Activated CD8-positive, alpha-beta memory T cell treated with anti-CD3 and anti-CD28 coated beads for 36 hours (primary cell): Measurements from ENCODE around the gene NCOA3. TPM values are rescaled to one million over a fixed set of nuclear protein-coding genes. Genes with fewer than 3 reads are reported as not detected.

Experiments used
- CTCF ChIA-PET: fragments of 350-600 bp; sonication (Branson Sonifier 250); formaldehyde crosslinking; loops from one replicate; lab custom pipeline; 2021; ENCODE audit warnings: antibody characterized with exemption; lab: Charles Lee
- POLR2A ChIA-PET: fragments of 350-600 bp; sonication (Branson Sonifier 250); formaldehyde crosslinking; loops from one replicate; lab custom pipeline; 2021; ENCODE audit warnings: antibody characterized with exemption; lab: Charles Lee
- total RNA-seq, 2 experiments: library from RNA; stranded (reverse); gene quantifications; one replicate each; pipeline ENCODE4 v1.2.3, GENCODE V29; 2021

NCOA3 gene
- total RNA-seq, 2 experiments from 2014 or later = 77.1 to 86.2 TPM

- ChIA-PET CTCF (interaction anchor here (0.6 kb wide), 2 partner anchors 407 to 1306 kb away, joined by 3 to 6 read pairs; no protein-coding TSS in a partner anchor), POLR2A (no interaction called here)
Observed at GRCh38 chr20:47598911-47599744, 97.4 kb downstream of the NCOA3 start.

GRCh38 chr20:47600967-47601547, 99.4 kb downstream of the NCOA3 start:
- ChIA-PET POLR2A (interaction anchor here (0.6 kb wide), 1 partner anchor 20 kb away, joined by 4 read pairs; no protein-coding TSS in a partner anchor), CTCF (no interaction called here)

GRCh38 chr20:47603260-47603659, 101.6 kb downstream of the NCOA3 start:
- ChIA-PET CTCF (interaction anchor here (0.7 kb wide), 1 partner anchor 41 kb away, joined by 3 read pairs; no protein-coding TSS in a partner anchor), POLR2A (no interaction called here)

GRCh38 chr20:47605673-47606413, 104.2 kb downstream of the NCOA3 start:
- CTCF ChIA-PET = no interaction called here
- POLR2A ChIA-PET = no interaction called here

- CTCF ChIA-PET = no interaction called here
- POLR2A ChIA-PET = no interaction called here
Observed at GRCh38 chr20:47606414-47606982, 104.8 kb downstream of the NCOA3 start.

- ChIA-PET POLR2A (no interaction called here), CTCF (no interaction called here)
Observed at GRCh38 chr20:47606983-47607613, 105.4 kb downstream of the NCOA3 start.

GRCh38 chr20:47609001-47609400, 107.3 kb downstream of the NCOA3 start:
- ChIA-PET CTCF (interaction anchor here (1.2 to 1.5 kb wide), 2 partner anchors 12 to 62 kb away, joined by 3 to 4 read pairs; no protein-coding TSS in a partner anchor), POLR2A (interaction anchor here (0.6 kb wide), 1 partner anchor 48 kb away, joined by 16 read pairs; no protein-coding TSS in a partner anchor)

GRCh38 chr20:47610247-47610944, 108.7 kb downstream of the NCOA3 start:
- ChIA-PET CTCF (interaction anchor here (1.3 to 1.5 kb wide), 3 partner anchors 108 to 226 kb away, joined by 3 to 8 read pairs (median 6); partner anchors contain the start of gene NCOA3), POLR2A (interaction anchor here (0.6 to 1.9 kb wide), 2 partner anchors 109 to 144 kb away, joined by 4 to 5 read pairs; partner anchors contain the start of gene NCOA3)

GRCh38 chr20:47610945-47611250, 109.2 kb downstream of the NCOA3 start:
- POLR2A ChIA-PET = interaction anchor here (0.6 to 1.9 kb wide), 2 partner anchors 109 to 144 kb away, joined by 4 to 5 read pairs; partner anchors contain the start of gene NCOA3

GRCh38 chr20:47611785-47612184, 110.1 kb downstream of the NCOA3 start:
- POLR2A ChIA-PET = no interaction called here
- CTCF ChIA-PET = no interaction called here

More at GRCh38 chr20:47610945-47611250, 109.2 kb downstream of the NCOA3 start:
- CTCF ChIA-PET = interaction anchor here (1.3 to 1.5 kb wide), 3 partner anchors 108 to 227 kb away, joined by 3 to 8 read pairs (median 6); partner anchors contain the start of gene NCOA3

GRCh38 chr20:47612670-47613069, 111.0 kb downstream of the NCOA3 start:
- ChIA-PET CTCF (interaction anchor here (0.6 to 1.2 kb wide), 3 partner anchors 170 to 339 kb away, joined by 3 to 5 read pairs (median 3); no protein-coding TSS in a partner anchor), POLR2A (no interaction called here)

- POLR2A ChIA-PET = no interaction called here
- CTCF ChIA-PET = interaction anchor here (0.8 to 1.8 kb wide), 3 partner anchors 231 to 342 kb away, joined by 3 to 6 read pairs (median 3); no protein-coding TSS in a partner anchor
Observed at GRCh38 chr20:47614703-47615309, 113.1 kb downstream of the NCOA3 start.

GRCh38 chr20:47618479-47618878, 116.8 kb downstream of the NCOA3 start:
- POLR2A ChIA-PET = interaction anchor here (0.8 kb wide), 1 partner anchor 262 kb away, joined by 3 read pairs; the partner anchor contains the start of gene ZMYND8
- CTCF ChIA-PET = no interaction called here

GRCh38 chr20:47620808-47621805, 119.4 kb downstream of the NCOA3 start:
- ChIA-PET CTCF (interaction anchor here (0.7 to 3.0 kb wide), 12 partner anchors 13 to 351 kb away, joined by 3 to 20 read pairs (median 4); partner anchors contain the start of gene NCOA3), POLR2A (interaction anchor here (0.7 kb wide), 1 partner anchor 21 kb away, joined by 4 read pairs; no protein-coding TSS in a partner anchor)

- ChIA-PET CTCF (interaction anchor here (1.4 to 3.0 kb wide), 2 partner anchors 238 to 347 kb away, joined by 3 to 20 read pairs; no protein-coding TSS in a partner anchor), POLR2A (no interaction called here)
Observed at GRCh38 chr20:47622118-47622665, 120.5 kb downstream of the NCOA3 start.
